Measurements from ENCODE around the gene VMAC. TPM values are rescaled to one million over a fixed set of nuclear protein-coding genes. Genes with fewer than 3 reads are reported as not detected.

Gene VMAC
- polyA plus RNA-seq, 1 donor = 8.1 TPM

- WGBS (ENCODE audit: insufficient coverage, low lambda C conversion rate) = 94% methylated on average over 3 of the region's 21 CpGs
- Histone ChIP-seq H3K36me3 (ENCODE audit: control insufficient read depth, insufficient read depth, low read length) (peaks cover 58% of the 10 kb centered on the region), H3K4me1 (ENCODE audit: control insufficient read depth, insufficient read depth, low read length) (peaks cover 8% of the 10 kb centered on the region), H3K27ac (ENCODE audit: low read length) (no peak overlapping the region), H3K9me3 (ENCODE audit: control insufficient read depth, low read depth, low read length) (no peaks in the 10 kb centered on the region), H3K4me3 (ENCODE audit: low read length) (no peak overlapping the region), H3K27me3 (ENCODE audit: control insufficient read depth, insufficient read depth, low read length) (no peaks in the 10 kb centered on the region)
- DNase-seq = no peak
Observed at GRCh38 chr19:5940260-5941208, 35.9 kb downstream of the VMAC start.

GRCh38 chr19:5941673-5942072 is 37.0 kb downstream of the VMAC start:
- Histone ChIP-seq H3K27ac (ENCODE audit: low read length) (no peak overlapping the region), H3K27me3 (ENCODE audit: control insufficient read depth, insufficient read depth, low read length) (no peaks in the 10 kb centered on the region), H3K36me3 (ENCODE audit: control insufficient read depth, insufficient read depth, low read length) (peaks cover 54% of the 10 kb centered on the region), H3K4me3 (ENCODE audit: low read length) (no peak overlapping the region), H3K4me1 (ENCODE audit: control insufficient read depth, insufficient read depth, low read length) (peaks cover 4% of the 10 kb centered on the region), H3K9me3 (ENCODE audit: control insufficient read depth, low read depth, low read length) (no peaks in the 10 kb centered on the region)
- WGBS (ENCODE audit: insufficient coverage, low lambda C conversion rate) = no CpG with 5 or more reads among the region's 11 CpGs
- no peak for DNase-seq

- Histone ChIP-seq H3K9me3 (ENCODE audit: control insufficient read depth, low read depth, low read length) (no peaks in the 10 kb centered on the region), H3K4me3 (ENCODE audit: low read length) (no peak overlapping the region), H3K27me3 (ENCODE audit: control insufficient read depth, insufficient read depth, low read length) (no peaks in the 10 kb centered on the region), H3K27ac (ENCODE audit: low read length) (peak overlapping the region; percentile 35), H3K4me1 (ENCODE audit: control insufficient read depth, insufficient read depth, low read length) (peaks cover 13% of the 10 kb centered on the region), H3K36me3 (ENCODE audit: control insufficient read depth, insufficient read depth, low read length) (peaks cover 40% of the 10 kb centered on the region)
- DNase-seq = no peak
- no CpG with 5 or more reads among the region's 10 CpGs for WGBS (ENCODE audit: insufficient coverage, low lambda C conversion rate)
Observed at GRCh38 chr19:5943045-5943444, 38.4 kb downstream of the VMAC start.

GRCh38 chr19:5943623-5944022 is 39.0 kb downstream of the VMAC start:
- WGBS (ENCODE audit: insufficient coverage, low lambda C conversion rate) = no CpG with 5 or more reads among the region's 10 CpGs
- DNase-seq = no peak
- Histone ChIP-seq H3K27ac (ENCODE audit: low read length) (peak overlapping the region; percentile 53), H3K4me3 (ENCODE audit: low read length) (no peak overlapping the region), H3K4me1 (ENCODE audit: control insufficient read depth, insufficient read depth, low read length) (peaks cover 13% of the 10 kb centered on the region), H3K36me3 (ENCODE audit: control insufficient read depth, insufficient read depth, low read length) (peaks cover 40% of the 10 kb centered on the region), H3K27me3 (ENCODE audit: control insufficient read depth, insufficient read depth, low read length) (no peaks in the 10 kb centered on the region), H3K9me3 (ENCODE audit: control insufficient read depth, low read depth, low read length) (no peaks in the 10 kb centered on the region)

GRCh38 chr19:5947435-5947834 is 42.8 kb downstream of the VMAC start:
- Histone ChIP-seq H3K9me3 (ENCODE audit: control insufficient read depth, low read depth, low read length) (no peaks in the 10 kb centered on the region), H3K36me3 (ENCODE audit: control insufficient read depth, insufficient read depth, low read length) (peaks cover 28% of the 10 kb centered on the region), H3K4me1 (ENCODE audit: control insufficient read depth, insufficient read depth, low read length) (peaks cover 40% of the 10 kb centered on the region), H3K27ac (ENCODE audit: low read length) (peak overlapping the region; percentile 37), H3K4me3 (ENCODE audit: low read length) (no peak overlapping the region), H3K27me3 (ENCODE audit: control insufficient read depth, insufficient read depth, low read length) (no peaks in the 10 kb centered on the region)
- WGBS (ENCODE audit: insufficient coverage, low lambda C conversion rate) = no CpG with 5 or more reads among the region's 13 CpGs
- no peak for DNase-seq

GRCh38 chr19:5948752-5949564 is 44.3 kb downstream of the VMAC start:
- Histone ChIP-seq H3K27ac (ENCODE audit: low read length) (peak overlapping the region; percentile 12), H3K9me3 (ENCODE audit: control insufficient read depth, low read depth, low read length) (no peaks in the 10 kb centered on the region), H3K4me1 (ENCODE audit: control insufficient read depth, insufficient read depth, low read length) (peaks cover 44% of the 10 kb centered on the region), H3K27me3 (ENCODE audit: control insufficient read depth, insufficient read depth, low read length) (no peaks in the 10 kb centered on the region), H3K4me3 (ENCODE audit: low read length) (no peak overlapping the region), H3K36me3 (ENCODE audit: control insufficient read depth, insufficient read depth, low read length) (peaks cover 28% of the 10 kb centered on the region)
- no peak for DNase-seq
- WGBS (ENCODE audit: insufficient coverage, low lambda C conversion rate) = 80% methylated on average over 1 of the region's 13 CpGs

GRCh38 chr19:5949792-5950305 is 45.2 kb downstream of the VMAC start:
- no peaks in the 10 kb centered on the region for H3K9me3 ChIP-seq (ENCODE audit: control insufficient read depth, low read depth, low read length)
- no CpG with 5 or more reads among the region's 13 CpGs for WGBS (ENCODE audit: insufficient coverage, low lambda C conversion rate)
- peak overlapping the region; percentile 12 for H3K27ac ChIP-seq (ENCODE audit: low read length)
- DNase-seq = no peak
- H3K36me3 ChIP-seq (ENCODE audit: control insufficient read depth, insufficient read depth, low read length) = peaks cover 28% of the 10 kb centered on the region
- H3K27me3 ChIP-seq (ENCODE audit: control insufficient read depth, insufficient read depth, low read length) = no peaks in the 10 kb centered on the region
- no peak overlapping the region for H3K4me3 ChIP-seq (ENCODE audit: low read length)
- peaks cover 52% of the 10 kb centered on the region for H3K4me1 ChIP-seq (ENCODE audit: control insufficient read depth, insufficient read depth, low read length)

- Histone ChIP-seq H3K4me3 (ENCODE audit: low read length) (no peak overlapping the region), H3K27ac (ENCODE audit: low read length) (no peak overlapping the region), H3K9me3 (ENCODE audit: control insufficient read depth, low read depth, low read length) (no peaks in the 10 kb centered on the region), H3K36me3 (ENCODE audit: control insufficient read depth, insufficient read depth, low read length) (peaks cover 23% of the 10 kb centered on the region), H3K4me1 (ENCODE audit: control insufficient read depth, insufficient read depth, low read length) (peaks cover 58% of the 10 kb centered on the region), H3K27me3 (ENCODE audit: control insufficient read depth, insufficient read depth, low read length) (no peaks in the 10 kb centered on the region)
- WGBS (ENCODE audit: insufficient coverage, low lambda C conversion rate) = no CpG with 5 or more reads among the region's 3 CpGs
- no peak for DNase-seq
Observed at GRCh38 chr19:5950741-5951140, 46.1 kb downstream of the VMAC start.

- H3K36me3 ChIP-seq (ENCODE audit: control insufficient read depth, insufficient read depth, low read length) = peaks cover 18% of the 10 kb centered on the region
- no peak overlapping the region for H3K4me3 ChIP-seq (ENCODE audit: low read length)
- no peaks in the 10 kb centered on the region for H3K27me3 ChIP-seq (ENCODE audit: control insufficient read depth, insufficient read depth, low read length)
- no peak for DNase-seq
- H3K27ac ChIP-seq (ENCODE audit: low read length) = peak overlapping the region; percentile 18
- H3K4me1 ChIP-seq (ENCODE audit: control insufficient read depth, insufficient read depth, low read length) = peaks cover 59% of the 10 kb centered on the region
- no CpG with 5 or more reads among the region's 19 CpGs for WGBS (ENCODE audit: insufficient coverage, low lambda C conversion rate)
- H3K9me3 ChIP-seq (ENCODE audit: control insufficient read depth, low read depth, low read length) = no peaks in the 10 kb centered on the region
Observed at GRCh38 chr19:5951338-5951861, 46.7 kb downstream of the VMAC start.

Measured in large intestine (tissue), 3 donors.